ENCODE data around the gene CACUL1.

GRCh38 chr10:118798231-118798662 is 43.5 kb upstream of the CACUL1 start:
- TF ChIP-seq CTCF (conservative IDR thresholded peaks at IDR 0.05; ENCODE audit: low read length) (no peak), EZH2phosphoT487 (IDR thresholded peaks at IDR 0.05; ENCODE audit: borderline replicate concordance, low read depth, low read length) (no peak)
